Measurements from ENCODE around the gene NID2. TPM values are rescaled to one million over a fixed set of nuclear protein-coding genes. Genes with fewer than 3 reads are reported as not detected.

The NID2 gene
- total and polyA plus RNA-seq, 7 experiments from 2014 or later: 0.35 to 0.94 (median 0.42) TPM; not detected in 4

DNA sequence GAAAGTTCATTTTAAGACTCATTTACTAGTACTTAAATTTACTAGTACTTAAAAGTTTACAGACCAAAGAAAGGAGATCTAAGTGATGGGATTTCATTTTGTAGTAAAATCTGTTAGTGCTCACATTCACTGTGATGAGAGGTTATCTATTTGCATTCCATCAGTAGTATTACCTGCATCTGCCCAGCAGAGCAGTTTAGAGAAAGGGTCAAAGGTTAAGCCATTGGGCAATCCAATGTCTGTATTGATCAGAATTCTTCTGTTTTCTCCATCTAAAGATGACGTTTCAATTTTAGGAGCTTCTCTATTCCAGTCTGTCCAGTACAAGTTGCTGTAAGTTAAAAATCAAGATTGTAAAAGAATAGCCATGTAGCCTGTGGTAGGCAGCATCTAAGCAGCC lies 61.2 kb downstream of the NID2 start:
- H3K4me1 Mint-ChIP-seq: peaks cover 0 to 5% (median 0%) of the 10 kb centered on the region in 7 donors
- Histone ChIP-seq H3K36me3 (ENCODE audit: control insufficient read depth in 2 of 3, insufficient read depth in 3 of 3, low read length in 3 of 3) (peaks cover 12 to 89% (median 36%) of the 10 kb centered on the region in 3 experiments), H3K4me1 (ENCODE audit: control insufficient read depth in 2 of 2, insufficient read depth in 2 of 2, low read length in 2 of 2) (no peaks in the 10 kb centered on the region), H3K9me3 (ENCODE audit: control insufficient read depth in 2 of 3, low read length in 3 of 3) (no peaks in the 10 kb centered on the region), H3K4me3 (ENCODE audit: low read length) (no peak overlapping the region), H3K27ac (ENCODE audit: low read depth, low read length) (no peak overlapping the region), H3K27me3 (ENCODE audit: control insufficient read depth in 2 of 2, insufficient read depth in 2 of 2, low read length in 2 of 2) (no peaks in the 10 kb centered on the region)
- H3K27ac Mint-ChIP-seq: peak overlapping the region in 3 of 9 donors; percentile 32 to 51 (median 51)
- ChIA-PET POLR2A (no interaction called here), CTCF (interaction anchor here (0.6 kb wide), 1 partner anchor 774 kb away, joined by 3 read pairs; no protein-coding TSS in a partner anchor)
- no peaks in the 10 kb centered on the region for H3K9me3 Mint-ChIP-seq
- intact Hi-C loops (cut with micrococcal nuclease): no loop called here
- ATAC-seq (no peak), DNase-seq (no peak)
- H3K4me3 Mint-ChIP-seq: no peak overlapping the region
- no peaks in the 10 kb centered on the region for H3K27me3 Mint-ChIP-seq
- peaks cover 18 to 48% (median 45%) of the 10 kb centered on the region in 5 donors for H3K36me3 Mint-ChIP-seq

DNA sequence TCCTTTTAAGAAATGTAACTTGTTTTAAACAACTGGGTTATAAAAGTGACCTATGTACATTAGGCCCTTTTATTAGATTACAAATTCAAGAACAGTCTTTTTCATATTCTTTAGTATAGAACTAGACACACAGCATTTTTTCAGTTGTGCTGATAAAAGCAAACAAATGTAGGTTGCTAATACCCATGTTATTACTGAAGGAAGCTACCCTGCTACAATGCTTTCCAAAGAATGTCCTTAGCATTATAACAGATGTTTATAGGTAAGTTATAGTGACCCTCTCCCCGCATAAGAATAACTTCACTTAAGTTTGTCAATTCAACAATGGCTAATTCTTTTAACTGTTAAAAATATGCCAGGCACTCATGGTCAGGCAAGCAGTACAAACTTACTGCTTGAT lies 61.6 kb downstream of the NID2 start:
- H3K27me3 Mint-ChIP-seq: no peaks in the 10 kb centered on the region
- H3K27ac ChIP-seq (ENCODE audit: low read depth, low read length): no peak overlapping the region
- no peak overlapping the region for H3K4me3 Mint-ChIP-seq
- no peak for DNase-seq
- H3K27ac Mint-ChIP-seq: peak overlapping the region in 1 of 9 donors; percentile 51
- H3K4me3 ChIP-seq (ENCODE audit: low read length): no peak overlapping the region
- no peaks in the 10 kb centered on the region for H3K4me1 ChIP-seq (ENCODE audit: control insufficient read depth in 2 of 2, insufficient read depth in 2 of 2, low read length in 2 of 2)
- ChIA-PET POLR2A (no interaction called here), CTCF (interaction anchor here (0.6 kb wide), 1 partner anchor 773 kb away, joined by 3 read pairs; no protein-coding TSS in a partner anchor)
- no peaks in the 10 kb centered on the region for H3K27me3 ChIP-seq (ENCODE audit: control insufficient read depth in 2 of 2, insufficient read depth in 2 of 2, low read length in 2 of 2)
- ATAC-seq: no peak
- peaks cover 0 to 6% (median 0%) of the 10 kb centered on the region in 7 donors for H3K4me1 Mint-ChIP-seq
- H3K9me3 Mint-ChIP-seq: no peaks in the 10 kb centered on the region
- peaks cover 18 to 52% (median 47%) of the 10 kb centered on the region in 5 donors for H3K36me3 Mint-ChIP-seq
- intact Hi-C loops (cut with micrococcal nuclease): no loop called here
- no peaks in the 10 kb centered on the region for H3K9me3 ChIP-seq (ENCODE audit: control insufficient read depth in 2 of 3, low read length in 3 of 3)
- peaks cover 12 to 93% (median 41%) of the 10 kb centered on the region in 3 experiments for H3K36me3 ChIP-seq (ENCODE audit: control insufficient read depth in 2 of 3, insufficient read depth in 3 of 3, low read length in 3 of 3)

DNA sequence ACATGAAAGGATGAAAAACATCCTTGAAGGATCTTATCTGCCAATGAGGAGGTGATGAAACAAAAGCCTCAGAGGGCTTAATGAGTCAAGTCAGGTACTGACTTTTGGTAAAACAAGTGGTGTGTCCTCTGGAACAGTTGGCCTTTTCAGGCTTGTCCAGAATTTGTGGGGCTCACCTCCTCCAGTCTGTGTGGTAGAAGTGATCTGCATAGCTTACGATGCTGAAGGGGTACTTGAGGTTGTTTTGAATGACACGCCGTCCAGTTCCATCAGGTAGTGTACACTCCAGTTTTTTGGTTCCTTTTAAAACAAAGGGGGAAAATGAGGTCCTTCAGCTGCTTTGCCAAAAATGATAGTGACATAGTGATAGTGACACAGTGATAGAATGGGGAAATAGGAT lies 62.5 kb downstream of the NID2 start:
- H3K4me1 ChIP-seq (ENCODE audit: control insufficient read depth in 2 of 2, insufficient read depth in 2 of 2, low read length in 2 of 2): no peaks in the 10 kb centered on the region
- ChIA-PET CTCF (no interaction called here), POLR2A (no interaction called here)
- intact Hi-C loops (cut with micrococcal nuclease): no loop called here
- H3K4me1 Mint-ChIP-seq: peaks cover 0 to 7% (median 0%) of the 10 kb centered on the region in 7 donors
- no peak for ATAC-seq
- no peak overlapping the region for H3K4me3 Mint-ChIP-seq
- no peaks in the 10 kb centered on the region for H3K9me3 Mint-ChIP-seq
- H3K36me3 Mint-ChIP-seq: peaks cover 18 to 52% (median 44%) of the 10 kb centered on the region in 5 donors
- DNase-seq: no peak
- H3K36me3 ChIP-seq (ENCODE audit: control insufficient read depth in 2 of 3, insufficient read depth in 3 of 3, low read length in 3 of 3): peaks cover 12 to 98% (median 45%) of the 10 kb centered on the region in 3 experiments
- no peak overlapping the region for H3K27ac ChIP-seq (ENCODE audit: low read depth, low read length)
- peak overlapping the region in 2 of 9 donors; percentile 51 to 56 for H3K27ac Mint-ChIP-seq
- H3K4me3 ChIP-seq (ENCODE audit: low read length): no peak overlapping the region
- H3K27me3 Mint-ChIP-seq: no peaks in the 10 kb centered on the region
- no peaks in the 10 kb centered on the region for H3K9me3 ChIP-seq (ENCODE audit: control insufficient read depth in 2 of 3, low read length in 3 of 3)
- no peaks in the 10 kb centered on the region for H3K27me3 ChIP-seq (ENCODE audit: control insufficient read depth in 2 of 2, insufficient read depth in 2 of 2, low read length in 2 of 2)

DNA sequence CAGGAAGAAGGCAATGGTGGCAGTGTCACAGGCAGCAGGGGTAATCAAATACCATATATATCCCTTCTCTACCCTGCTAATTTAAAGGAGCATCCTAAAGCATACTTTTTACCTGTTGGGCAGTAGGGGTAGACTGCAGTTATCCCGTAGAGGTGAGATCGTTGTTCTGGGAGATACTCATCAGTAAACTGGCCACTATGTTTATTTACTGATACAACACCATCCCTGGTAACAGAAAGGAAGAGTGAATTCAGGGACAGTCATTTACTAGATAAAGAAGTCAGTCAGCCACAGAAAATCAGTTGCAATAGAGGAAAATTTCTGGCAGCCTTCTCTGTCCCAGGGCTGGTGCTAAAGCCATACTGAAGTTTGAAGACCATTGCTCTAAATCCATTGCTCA lies 63.2 kb downstream of the NID2 start:
- ATAC-seq: no peak
- H3K27ac ChIP-seq (ENCODE audit: low read depth, low read length): no peak overlapping the region
- POLR2A ChIA-PET: no interaction called here
- peaks cover 15 to 50% (median 38%) of the 10 kb centered on the region in 5 donors for H3K36me3 Mint-ChIP-seq
- H3K27ac Mint-ChIP-seq: peak overlapping the region in 3 of 9 donors; percentile 20 to 38 (median 25)
- peak overlapping the region in 1 of 10 donors; percentile 32 for H3K4me3 Mint-ChIP-seq
- H3K4me1 Mint-ChIP-seq: peaks cover 0 to 7% (median 0%) of the 10 kb centered on the region in 7 donors
- no peaks in the 10 kb centered on the region for H3K9me3 ChIP-seq (ENCODE audit: control insufficient read depth in 2 of 3, low read length in 3 of 3)
- peaks cover 12 to 96% (median 45%) of the 10 kb centered on the region in 3 experiments for H3K36me3 ChIP-seq (ENCODE audit: control insufficient read depth in 2 of 3, insufficient read depth in 3 of 3, low read length in 3 of 3)
- no peaks in the 10 kb centered on the region for H3K27me3 ChIP-seq (ENCODE audit: control insufficient read depth in 2 of 2, insufficient read depth in 2 of 2, low read length in 2 of 2)
- CTCF ChIA-PET: no interaction called here
- intact Hi-C loops (cut with micrococcal nuclease): no loop called here
- no peak overlapping the region for H3K4me3 ChIP-seq (ENCODE audit: low read length)
- H3K9me3 Mint-ChIP-seq: no peaks in the 10 kb centered on the region
- H3K27me3 Mint-ChIP-seq: no peaks in the 10 kb centered on the region
- H3K4me1 ChIP-seq (ENCODE audit: control insufficient read depth in 2 of 2, insufficient read depth in 2 of 2, low read length in 2 of 2): no peaks in the 10 kb centered on the region
- DNase-seq: no peak

DNA sequence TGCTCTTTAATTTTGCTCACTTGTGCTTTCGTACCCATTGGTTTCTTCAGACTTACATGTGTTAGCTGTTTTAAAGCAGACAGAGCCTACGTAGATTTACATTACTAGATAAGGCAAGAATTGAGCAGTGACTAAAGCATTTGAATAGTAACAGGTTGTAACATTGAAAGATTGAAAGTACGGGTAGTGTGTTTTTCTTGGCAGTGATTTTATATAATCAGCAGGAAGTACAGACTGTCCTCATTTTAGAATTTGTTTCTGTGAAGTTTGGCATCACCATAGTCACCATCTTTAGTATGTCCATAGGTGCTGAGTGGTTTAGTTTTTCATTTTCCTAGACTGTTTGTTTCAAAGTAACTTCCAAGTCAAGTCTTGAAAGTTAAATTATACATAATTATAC lies 65.5 kb downstream of the NID2 start:
- H3K27me3 Mint-ChIP-seq: no peaks in the 10 kb centered on the region
- CTCF ChIA-PET: no interaction called here
- peaks cover 0 to 7% (median 0%) of the 10 kb centered on the region in 7 donors for H3K4me1 Mint-ChIP-seq
- H3K36me3 Mint-ChIP-seq: peaks cover 10 to 48% (median 39%) of the 10 kb centered on the region in 5 donors
- intact Hi-C loops (cut with micrococcal nuclease): no loop called here
- H3K9me3 ChIP-seq (ENCODE audit: control insufficient read depth in 2 of 3, low read length in 3 of 3): no peaks in the 10 kb centered on the region
- H3K27ac ChIP-seq (ENCODE audit: low read depth, low read length): no peak overlapping the region
- no peak overlapping the region for H3K4me3 ChIP-seq (ENCODE audit: low read length)
- no peaks in the 10 kb centered on the region for H3K9me3 Mint-ChIP-seq
- peaks cover 7 to 84% (median 45%) of the 10 kb centered on the region in 3 experiments for H3K36me3 ChIP-seq (ENCODE audit: control insufficient read depth in 2 of 3, insufficient read depth in 3 of 3, low read length in 3 of 3)
- H3K4me1 ChIP-seq (ENCODE audit: control insufficient read depth in 2 of 2, insufficient read depth in 2 of 2, low read length in 2 of 2): no peaks in the 10 kb centered on the region
- no peak for DNase-seq
- H3K27ac Mint-ChIP-seq: peak overlapping the region in 1 of 9 donors; percentile 38
- H3K27me3 ChIP-seq (ENCODE audit: control insufficient read depth in 2 of 2, insufficient read depth in 2 of 2, low read length in 2 of 2): no peaks in the 10 kb centered on the region
- H3K4me3 Mint-ChIP-seq: no peak overlapping the region
- no peak for ATAC-seq
- POLR2A ChIA-PET: interaction anchor here (0.6 kb wide), 1 partner anchor 1033 kb away, joined by 3 read pairs; no protein-coding TSS in a partner anchor

DNA sequence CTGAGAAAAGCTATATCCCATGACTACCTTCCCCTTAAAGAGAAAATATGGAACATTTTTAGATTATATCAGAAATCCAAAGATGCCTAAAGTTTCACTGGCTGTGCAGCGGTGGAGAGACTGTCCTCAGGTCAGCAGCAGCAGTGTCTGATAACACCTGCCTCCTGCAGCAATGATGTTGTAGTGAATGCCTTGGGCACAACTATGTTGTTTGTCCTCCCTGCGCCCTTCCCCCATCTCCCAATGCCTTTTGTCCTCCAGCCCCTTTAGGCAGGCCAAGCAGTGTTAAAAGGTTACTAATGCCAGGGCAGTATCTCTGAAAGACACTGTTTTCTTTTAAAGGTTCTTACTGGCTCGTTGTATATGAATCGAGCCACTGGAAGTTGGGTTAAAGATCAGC lies 66.3 kb downstream of the NID2 start:
- H3K4me3 ChIP-seq (ENCODE audit: low read length): no peak overlapping the region
- DNase-seq (no peak), ATAC-seq (no peak)
- Mint-ChIP-seq H3K27me3 (no peaks in the 10 kb centered on the region), H3K4me1 (peaks cover 0 to 7% (median 2%) of the 10 kb centered on the region in 7 donors), H3K27ac (peak overlapping the region in 1 of 9 donors; percentile 65), H3K9me3 (no peaks in the 10 kb centered on the region), H3K36me3 (peaks cover 4 to 47% (median 36%) of the 10 kb centered on the region in 5 donors), H3K4me3 (no peak overlapping the region)
- POLR2A ChIA-PET: no interaction called here
- CTCF ChIA-PET: no interaction called here
- no peak overlapping the region for H3K27ac ChIP-seq (ENCODE audit: low read depth, low read length)
- no peaks in the 10 kb centered on the region for H3K27me3 ChIP-seq (ENCODE audit: control insufficient read depth in 2 of 2, insufficient read depth in 2 of 2, low read length in 2 of 2)
- intact Hi-C loops (cut with micrococcal nuclease): no loop called here
- H3K4me1 ChIP-seq (ENCODE audit: control insufficient read depth in 2 of 2, insufficient read depth in 2 of 2, low read length in 2 of 2): no peaks in the 10 kb centered on the region
- H3K36me3 ChIP-seq (ENCODE audit: control insufficient read depth in 2 of 3, insufficient read depth in 3 of 3, low read length in 3 of 3): peaks cover 10 to 81% (median 40%) of the 10 kb centered on the region in 3 experiments
- H3K9me3 ChIP-seq (ENCODE audit: control insufficient read depth in 2 of 3, low read length in 3 of 3): no peaks in the 10 kb centered on the region

DNA sequence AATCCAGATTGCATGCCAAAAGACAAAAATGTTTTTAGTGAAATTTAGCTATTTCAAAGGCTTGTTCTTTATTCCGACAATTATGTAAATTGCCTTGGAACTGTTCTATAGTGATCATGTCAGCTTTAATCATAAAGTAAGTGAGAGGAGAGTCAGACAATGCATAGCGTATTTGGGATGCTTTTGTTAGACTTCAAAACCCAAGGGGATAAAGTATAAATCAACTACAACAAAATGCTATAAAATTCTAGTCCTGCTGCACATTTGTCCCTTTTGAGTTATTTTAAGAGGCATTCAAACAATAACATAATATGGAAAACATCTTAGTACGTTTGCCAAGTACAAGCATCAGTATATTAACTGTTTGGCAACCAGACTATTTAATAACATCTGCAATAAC lies 68.2 kb downstream of the NID2 start:
- H3K36me3 ChIP-seq (ENCODE audit: control insufficient read depth in 2 of 3, insufficient read depth in 3 of 3, low read length in 3 of 3): peaks cover 10 to 68% (median 36%) of the 10 kb centered on the region in 3 experiments
- DNase-seq: no peak
- Mint-ChIP-seq H3K4me1 (peaks cover 1 to 21% (median 15%) of the 10 kb centered on the region in 7 donors), H3K27me3 (no peaks in the 10 kb centered on the region), H3K36me3 (peaks cover 0 to 45% (median 28%) of the 10 kb centered on the region in 5 donors), H3K4me3 (no peak overlapping the region), H3K27ac (peak overlapping the region in 2 of 9 donors; percentile 26 to 34), H3K9me3 (no peaks in the 10 kb centered on the region)
- no peak overlapping the region for H3K27ac ChIP-seq (ENCODE audit: low read depth, low read length)
- intact Hi-C loops (cut with micrococcal nuclease): no loop called here
- no peaks in the 10 kb centered on the region for H3K4me1 ChIP-seq (ENCODE audit: control insufficient read depth in 2 of 2, insufficient read depth in 2 of 2, low read length in 2 of 2)
- no peaks in the 10 kb centered on the region for H3K9me3 ChIP-seq (ENCODE audit: control insufficient read depth in 2 of 3, low read length in 3 of 3)
- H3K27me3 ChIP-seq (ENCODE audit: control insufficient read depth in 2 of 2, insufficient read depth in 2 of 2, low read length in 2 of 2): no peaks in the 10 kb centered on the region
- ATAC-seq: no peak
- ChIA-PET POLR2A (no interaction called here), CTCF (no interaction called here)
- no peak overlapping the region for H3K4me3 ChIP-seq (ENCODE audit: low read length)
